GM21786 (cell line): ENCODE results near the gene RNASE12.
A peak's percentile ranks its signal among the peaks of the same experiment; 100 is the strongest.
"Not testable (repeated sequence)": the region's sequence is repeated elsewhere in the genome, so short reads cannot be mapped to it uniquely, and the experiment has no call there.

Source experiments
- ATAC-seq: cut with Tn5 transposase; IDR thresholded peaks from one replicate; pipeline ENCODE4 v1.9.1; 2021; ENCODE audit not compliant: unreplicated experiment

The RNASE12 gene

DNA sequence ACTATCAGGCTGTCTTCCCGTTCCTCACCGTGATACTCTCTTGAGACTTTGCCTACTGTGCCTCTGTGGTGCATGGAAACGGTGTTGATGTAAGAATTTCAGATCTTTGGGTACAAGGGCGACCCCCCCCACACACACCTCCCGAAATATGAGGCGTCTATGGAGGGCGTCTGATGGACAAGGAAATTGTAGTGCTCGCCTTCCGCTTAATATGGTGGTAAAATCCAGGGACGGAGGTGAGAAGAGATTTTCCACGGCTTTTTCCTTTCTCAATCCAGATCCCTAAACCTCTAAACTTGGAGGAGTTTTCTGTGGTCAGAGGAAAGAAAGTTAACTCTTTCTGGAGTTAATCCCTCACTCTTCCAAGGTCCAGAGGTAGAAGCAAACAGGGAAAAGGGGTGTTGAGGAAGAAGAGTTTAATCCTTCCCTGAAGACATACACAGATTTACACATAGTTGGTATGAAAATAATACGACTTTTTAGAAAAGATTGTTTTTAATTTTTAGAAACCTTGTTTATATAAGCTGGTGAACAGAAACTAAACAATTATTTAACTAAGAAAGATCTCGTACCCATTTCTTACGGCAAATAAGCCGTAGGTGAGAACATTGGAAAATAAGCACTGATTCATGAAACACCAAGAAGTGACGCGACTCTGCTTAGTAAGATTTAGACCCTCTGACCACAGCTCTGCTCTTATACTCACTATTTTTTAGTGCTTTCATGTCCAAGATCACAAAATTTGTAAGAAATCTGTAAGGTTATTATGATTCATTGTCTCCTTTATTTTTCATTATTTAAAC lies 23.1 kb upstream of the RNASE12 start:
- ATAC-seq: no peak

DNA sequence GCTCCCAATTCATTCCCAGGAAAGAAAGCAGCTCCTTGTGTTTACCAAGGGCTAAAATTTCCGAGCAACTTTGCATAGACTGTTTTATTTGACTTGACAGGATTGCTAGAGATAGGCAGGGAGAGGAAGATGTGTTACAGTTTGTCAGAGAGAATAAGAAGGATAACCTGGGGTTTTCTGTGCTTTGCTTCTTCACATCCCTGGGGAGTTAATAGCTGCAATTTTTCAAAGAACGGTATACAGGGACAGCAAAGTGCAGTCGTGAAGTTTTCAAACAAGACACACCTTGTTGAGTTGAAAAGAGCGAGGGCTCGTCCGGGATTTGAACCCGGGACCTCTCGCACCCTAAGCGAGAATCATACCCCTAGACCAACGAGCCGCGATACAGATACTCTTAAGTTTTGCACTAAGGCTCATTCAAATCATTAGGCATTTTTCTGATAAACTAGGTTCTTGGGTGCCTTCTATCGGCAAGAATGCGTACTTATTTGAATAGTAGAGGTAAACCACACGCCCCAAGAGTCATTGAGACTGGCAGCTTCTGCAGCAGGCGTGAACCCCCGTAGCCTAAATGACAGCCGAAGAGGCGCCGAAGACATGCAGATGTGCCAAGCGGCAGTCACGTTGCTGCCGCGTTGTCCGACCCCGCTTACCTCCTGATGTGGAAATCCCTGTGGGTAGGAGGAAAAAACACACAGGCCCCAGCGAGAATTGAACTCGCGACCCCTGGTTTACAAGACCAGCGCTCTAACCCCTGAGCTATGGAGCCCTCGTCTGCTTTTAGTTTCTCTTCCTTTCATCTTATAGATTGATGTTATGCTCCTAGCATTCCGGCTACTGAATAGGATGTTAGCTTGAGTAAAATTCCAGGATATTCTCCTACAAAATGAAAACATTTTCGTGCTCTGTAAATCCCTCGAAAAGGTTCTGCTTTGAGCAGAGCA lies 22.2 kb upstream of the RNASE12 start:
- ATAC-seq: peak; percentile 60

DNA sequence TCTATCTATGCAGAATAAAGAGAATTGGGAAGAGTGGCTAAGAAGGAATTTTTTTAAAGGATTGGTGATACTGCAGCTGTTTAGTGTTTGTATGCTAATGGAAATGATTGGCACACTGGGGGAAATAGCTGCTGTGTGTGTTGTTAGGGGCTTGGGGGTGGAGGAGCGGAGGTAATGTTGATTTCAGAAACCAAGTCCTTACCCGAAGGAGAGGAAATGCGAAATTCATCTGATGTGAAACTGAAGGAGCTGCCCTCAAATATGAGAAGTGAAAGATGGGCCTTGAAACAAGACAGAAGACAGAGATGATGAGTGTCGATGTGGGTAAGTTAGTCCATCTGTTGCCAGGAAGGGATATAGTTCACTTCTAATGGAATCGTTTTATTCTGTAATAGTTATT lies 21.2 kb upstream of the RNASE12 start:
- peak; percentile 17 for ATAC-seq

DNA sequence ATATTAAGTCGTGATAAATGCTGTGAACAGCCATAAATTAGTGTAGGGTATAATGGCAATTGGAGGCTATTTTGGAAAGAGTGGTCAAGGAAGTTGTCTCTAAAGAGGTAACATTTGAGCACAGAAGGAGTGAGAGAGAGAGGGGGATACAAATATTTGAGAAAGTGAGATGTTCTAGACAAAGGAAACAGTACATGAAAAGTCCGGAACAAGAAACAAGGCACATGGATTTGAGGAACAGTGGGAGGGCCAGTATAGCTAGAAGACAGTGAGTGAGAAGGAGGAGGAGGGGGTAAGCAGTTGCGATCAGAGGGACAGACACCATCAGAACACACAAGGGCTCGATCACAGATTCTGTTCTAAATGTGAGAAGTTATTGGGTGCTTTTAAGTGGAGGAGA lies 20.1 kb upstream of the RNASE12 start:
- ATAC-seq: no peak

DNA sequence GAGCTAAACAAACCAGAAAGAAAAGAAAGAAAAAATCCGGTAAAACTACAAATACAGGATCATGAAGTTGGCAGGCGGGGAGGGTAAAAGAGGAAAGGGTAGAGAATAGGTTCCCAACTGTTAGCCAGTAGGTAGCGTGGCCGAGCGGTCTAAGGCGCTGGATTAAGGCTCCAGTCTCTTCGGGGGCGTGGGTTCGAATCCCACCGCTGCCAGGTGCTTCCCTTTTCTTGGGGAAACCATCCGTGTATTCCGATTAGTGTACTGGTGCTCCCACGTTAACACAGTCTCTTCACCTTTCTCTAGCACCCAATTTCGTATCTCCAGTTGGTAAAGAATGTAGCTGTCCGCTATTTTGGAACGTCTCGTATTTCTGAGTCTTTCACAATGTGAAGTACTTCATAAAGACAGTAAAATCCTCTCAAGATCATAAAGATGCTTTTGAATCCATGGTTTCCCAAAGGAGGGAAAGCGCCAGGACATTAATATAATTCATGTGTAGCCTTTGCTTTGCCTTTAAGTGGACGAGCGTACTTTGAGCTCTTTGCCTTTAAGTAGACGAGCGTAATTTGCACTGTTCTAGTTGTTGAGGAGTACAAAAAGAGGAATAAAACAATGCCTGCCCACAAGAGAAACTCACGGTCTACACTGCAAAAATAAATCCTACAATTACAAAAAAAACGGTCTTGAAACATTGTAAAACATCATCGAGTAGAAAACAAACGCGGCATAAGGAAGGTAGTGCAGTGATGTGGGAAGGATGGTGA lies 19.0 kb upstream of the RNASE12 start:
- ATAC-seq: no peak

DNA sequence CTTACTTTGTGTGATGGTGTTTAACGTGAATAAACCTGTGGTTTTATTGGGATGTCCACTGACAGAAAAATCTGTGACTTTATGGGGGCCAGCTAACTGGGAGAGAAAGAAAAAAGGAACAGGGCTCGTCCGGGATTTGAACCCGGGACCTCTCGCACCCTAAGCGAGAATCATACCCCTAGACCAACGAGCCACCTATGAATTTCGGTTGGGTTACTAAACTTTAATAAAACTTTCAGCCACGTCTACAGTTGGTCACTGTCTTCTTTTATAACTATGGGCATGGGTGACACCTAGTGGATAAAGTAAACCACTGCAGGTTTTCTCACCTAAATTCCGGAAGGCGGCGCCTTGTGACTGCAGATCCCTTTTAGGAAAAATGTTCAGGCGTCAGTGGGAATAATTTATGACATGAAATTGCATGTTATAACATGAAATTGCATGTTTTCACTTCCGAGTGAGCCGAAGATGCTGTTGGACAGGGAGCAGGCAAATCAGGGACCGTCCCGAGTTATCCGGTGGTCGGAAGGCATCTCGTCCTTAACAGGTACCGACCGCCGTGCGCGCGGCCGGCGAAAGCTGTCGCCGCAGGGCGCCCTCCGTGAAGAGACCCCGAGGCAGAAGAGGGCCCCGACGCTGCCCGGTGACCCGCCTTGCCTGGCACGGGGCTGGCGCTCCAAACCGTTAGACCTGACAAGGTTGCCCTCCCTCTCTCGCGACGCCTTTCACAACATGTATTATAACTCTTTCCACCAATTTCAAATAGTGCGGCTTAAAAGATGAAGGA lies 18.2 kb upstream of the RNASE12 start:
- no peak for ATAC-seq

DNA sequence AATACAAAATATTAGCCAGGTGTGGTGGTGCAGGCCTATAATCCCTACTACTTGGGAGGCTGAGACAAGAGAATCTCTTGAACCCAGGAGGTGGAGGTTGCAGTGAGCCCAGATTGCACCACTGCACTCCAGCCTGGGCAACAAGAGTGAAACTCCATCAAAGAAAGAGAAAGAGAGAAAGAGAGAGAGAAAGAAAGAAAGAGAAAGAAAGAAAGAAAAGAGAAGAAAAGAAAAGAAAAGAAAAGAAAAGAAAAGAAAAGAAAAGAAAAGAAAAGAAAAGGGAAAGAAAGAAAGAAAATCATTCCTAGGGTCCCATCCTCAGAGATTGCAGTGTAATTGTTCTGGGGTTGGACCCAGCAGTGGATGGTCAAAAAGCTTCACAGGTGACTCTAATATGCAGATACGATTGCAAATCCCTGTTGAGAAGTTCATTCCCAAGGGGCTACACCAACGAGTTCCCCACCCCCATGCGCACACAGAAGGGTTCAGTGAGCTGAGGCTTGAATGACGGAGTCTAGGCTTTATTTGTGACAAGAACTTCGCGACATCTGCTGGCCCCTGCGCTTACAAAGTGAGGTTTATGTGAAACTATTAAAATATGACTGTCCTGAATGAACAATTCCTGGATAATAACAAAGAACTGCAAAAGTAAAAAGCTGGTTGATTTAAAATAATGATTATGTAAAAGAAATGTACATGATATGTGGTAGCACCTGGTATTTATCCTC lies 17.4 kb upstream of the RNASE12 start:
- no peak for ATAC-seq

DNA sequence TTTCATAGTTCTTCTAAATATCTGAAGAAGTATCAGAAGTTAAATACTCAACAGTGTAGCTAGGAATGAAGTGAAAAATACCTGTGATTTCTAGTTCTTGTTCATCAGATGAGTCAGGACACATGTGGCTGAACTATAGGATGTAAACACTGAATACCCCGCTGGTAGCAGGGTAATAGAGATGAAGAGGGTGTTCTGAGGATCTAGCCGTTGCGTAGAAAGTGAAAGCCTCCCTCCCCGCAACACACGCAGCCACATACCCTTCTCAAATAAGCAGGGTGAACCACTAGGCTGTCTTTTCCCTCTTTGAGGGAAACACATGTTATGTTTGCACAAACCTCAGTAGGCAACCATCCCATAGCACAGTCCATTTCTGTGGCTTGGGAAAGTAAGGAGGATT lies 16.4 kb upstream of the RNASE12 start:
- ATAC-seq: no peak

DNA sequence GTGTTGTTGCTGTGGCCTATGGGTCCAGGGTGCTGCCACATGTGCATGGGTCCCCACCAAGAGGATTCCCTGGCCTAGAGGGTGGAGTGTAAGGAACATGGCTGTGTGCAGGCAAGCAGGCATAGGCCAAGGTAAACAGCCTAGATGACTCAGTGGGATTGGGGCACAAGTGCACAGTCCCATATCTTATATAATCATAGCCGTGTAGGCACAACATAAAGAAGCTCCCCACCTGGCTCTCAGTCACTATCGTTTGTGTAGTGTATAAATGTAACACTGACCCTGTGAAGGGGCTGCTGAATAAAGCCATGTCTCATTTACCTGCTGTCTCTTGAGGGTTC lies 15.7 kb upstream of the RNASE12 start:
- ATAC-seq: no peak

DNA sequence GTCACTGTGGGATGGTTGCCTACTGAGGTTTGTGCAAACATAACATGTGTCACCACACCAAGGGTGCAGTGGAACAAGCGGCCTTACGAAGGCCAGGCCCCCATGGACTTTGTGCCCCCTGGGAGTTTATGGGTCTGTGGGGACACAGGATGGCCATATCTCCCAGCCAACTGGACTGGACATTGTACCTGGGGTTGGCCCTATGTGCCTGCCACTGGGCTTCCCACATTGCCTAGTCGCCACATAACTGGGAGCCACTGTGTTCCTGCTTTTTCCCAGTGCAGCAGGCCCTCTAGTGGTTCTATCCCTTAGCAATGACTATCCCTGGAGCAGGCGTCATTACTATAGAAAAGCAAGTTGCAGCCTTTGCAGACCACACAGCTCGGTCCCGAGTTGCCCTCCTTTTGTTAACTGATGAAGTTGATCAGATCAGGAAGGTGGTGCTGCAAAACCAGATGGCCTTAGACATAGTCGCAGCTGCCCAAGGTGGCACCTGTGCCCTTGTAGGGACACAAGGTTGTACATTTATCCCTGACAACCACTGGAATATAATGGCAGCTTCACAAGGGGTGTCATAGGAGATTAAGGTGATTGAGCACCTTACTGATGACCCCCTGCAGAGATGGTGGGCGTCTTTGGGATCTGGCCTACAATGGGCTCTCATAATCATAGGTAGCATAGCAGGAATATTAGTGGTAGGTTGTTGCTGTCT lies 15.2 kb upstream of the RNASE12 start:
- ATAC-seq: no peak

DNA sequence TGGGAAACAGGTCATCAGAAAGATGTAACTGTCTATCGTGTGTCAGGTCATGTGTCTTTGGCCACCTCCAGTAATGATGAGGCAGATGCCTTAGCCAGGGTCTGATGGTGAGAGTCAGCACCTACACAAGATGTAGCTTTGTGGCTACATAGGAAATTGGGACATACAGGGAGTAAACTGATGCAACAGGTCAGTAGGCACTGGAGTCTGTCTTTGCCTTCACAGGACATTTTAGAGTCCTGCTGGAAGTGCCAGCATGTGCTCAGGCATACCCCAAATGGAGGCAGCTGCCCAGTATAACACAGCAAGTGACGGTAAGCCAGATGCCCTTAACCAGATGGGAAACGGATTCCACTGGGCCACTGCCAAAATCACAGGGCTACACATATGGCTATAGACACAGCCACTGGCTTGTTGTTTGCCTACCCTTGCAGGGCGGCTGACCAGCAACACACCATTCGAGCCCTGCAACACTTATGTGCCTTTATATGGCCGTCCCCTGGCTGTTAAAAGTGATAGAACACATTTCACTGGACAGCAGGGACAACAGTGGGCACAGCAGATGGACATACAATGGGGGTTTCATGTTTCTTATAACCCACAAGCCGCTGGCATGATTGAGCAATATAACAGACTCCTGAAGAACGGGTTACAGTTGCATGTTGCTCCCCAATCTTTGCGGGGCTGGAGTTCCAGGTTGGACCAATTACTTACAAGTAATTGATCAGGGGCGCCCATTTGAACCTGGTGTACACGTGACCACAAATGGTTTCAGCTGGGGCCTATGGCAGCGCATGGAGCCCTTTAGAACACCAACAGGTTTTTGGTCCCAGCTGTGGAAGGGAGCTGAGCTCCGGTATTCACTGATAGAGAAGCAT lies 12.9 kb upstream of the RNASE12 start:
- ATAC-seq: no peak

DNA sequence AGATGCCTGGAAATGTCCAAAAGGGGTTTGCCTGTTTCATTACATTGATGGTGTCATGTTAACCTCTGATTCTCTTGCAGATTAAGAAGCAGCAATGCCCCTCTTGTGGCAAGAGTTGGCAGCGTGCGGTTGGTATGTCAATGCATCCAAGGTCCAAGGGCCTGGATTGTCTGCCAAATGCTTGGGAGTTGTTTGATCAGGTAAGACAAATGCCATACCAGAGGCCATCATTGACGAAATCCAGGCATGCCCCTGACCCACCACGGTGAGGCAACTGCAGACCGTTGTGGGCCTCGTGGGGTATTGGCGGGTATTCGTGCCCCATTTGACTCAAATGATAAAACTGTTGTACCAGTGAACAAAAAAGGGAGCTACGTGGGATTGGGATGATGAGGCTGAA lies 11.4 kb upstream of the RNASE12 start:
- no peak for ATAC-seq

DNA sequence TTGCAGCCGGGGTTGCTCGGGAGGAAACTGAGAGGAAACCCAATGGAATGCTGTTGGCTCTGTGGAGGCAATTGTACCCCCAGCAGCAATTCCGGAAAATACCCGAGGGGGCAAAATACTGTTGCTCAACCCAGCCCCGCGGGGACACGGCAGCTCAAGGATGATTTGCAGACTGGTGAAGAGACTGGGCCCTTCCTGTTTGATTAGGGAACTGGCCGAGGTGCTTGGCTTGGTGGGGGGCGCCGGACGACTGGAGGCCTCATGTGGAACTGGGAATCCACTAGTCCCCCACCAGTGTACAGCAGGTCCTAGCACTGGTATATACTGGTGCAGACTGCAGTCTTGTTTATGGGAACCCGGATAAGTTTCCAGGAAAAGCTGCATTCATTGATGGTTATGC lies 10.3 kb upstream of the RNASE12 start:
- ATAC-seq: no peak

DNA sequence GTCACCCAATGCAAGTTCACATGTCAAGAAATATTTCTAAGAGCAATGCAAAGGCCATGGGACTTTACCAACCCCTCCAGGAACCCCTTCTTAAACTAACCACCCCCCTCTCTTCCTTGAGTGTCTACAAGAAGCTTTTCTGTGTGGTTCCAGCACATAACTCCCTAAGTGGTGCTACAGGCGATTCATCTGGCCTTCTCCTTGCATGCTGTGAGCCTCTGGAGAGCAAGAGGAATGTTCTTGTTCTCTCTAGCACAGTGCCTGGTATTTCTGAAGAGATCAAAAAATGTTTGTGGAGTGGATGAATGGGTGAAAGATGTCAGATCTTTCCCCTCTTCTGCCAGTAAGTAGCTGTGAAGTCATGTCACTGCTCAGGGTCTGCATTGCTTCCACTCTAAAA lies 5.9 kb upstream of the RNASE12 start:
- ATAC-seq: no peak

DNA sequence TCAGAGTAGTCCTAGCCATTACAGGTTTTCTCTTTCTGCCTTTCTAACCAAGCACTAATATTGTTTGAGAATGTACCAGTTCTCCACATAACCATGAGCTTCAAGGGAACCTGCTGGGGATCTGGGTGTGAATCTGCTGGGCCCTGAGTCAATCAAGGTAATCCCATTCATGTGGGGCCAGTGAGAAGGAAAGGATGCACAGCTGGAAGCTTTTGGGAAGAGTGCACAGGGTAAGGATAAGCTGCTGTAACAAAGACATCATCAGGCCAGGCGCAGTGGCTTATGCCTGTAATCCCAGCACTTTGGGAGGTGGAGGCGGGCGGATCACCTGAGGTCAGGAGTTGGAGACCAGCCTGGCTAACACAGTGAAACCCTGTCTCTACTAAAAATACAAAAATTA lies 4.5 kb upstream of the RNASE12 start:
- not testable (repeated sequence) for ATAC-seq

DNA sequence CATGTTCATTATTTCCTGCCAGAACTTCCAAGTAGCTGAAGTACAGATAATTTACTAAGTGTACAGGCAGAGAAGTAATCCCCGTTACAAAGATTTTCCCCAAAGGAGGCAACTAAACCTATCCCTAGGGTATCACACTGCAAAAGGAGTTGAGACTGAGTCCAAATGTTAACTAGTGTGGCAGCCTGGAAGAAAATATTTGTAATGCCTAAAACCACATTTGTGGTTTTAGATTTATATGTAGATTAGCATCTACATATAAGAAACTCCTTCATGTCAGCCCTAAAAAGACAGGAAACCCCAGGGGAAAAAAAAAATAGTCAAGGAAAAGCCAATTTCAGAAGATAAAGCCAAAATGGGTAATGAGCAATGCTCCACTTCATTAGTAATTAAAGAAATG lies 1.4 kb upstream of the RNASE12 start:
- no peak for ATAC-seq

DNA sequence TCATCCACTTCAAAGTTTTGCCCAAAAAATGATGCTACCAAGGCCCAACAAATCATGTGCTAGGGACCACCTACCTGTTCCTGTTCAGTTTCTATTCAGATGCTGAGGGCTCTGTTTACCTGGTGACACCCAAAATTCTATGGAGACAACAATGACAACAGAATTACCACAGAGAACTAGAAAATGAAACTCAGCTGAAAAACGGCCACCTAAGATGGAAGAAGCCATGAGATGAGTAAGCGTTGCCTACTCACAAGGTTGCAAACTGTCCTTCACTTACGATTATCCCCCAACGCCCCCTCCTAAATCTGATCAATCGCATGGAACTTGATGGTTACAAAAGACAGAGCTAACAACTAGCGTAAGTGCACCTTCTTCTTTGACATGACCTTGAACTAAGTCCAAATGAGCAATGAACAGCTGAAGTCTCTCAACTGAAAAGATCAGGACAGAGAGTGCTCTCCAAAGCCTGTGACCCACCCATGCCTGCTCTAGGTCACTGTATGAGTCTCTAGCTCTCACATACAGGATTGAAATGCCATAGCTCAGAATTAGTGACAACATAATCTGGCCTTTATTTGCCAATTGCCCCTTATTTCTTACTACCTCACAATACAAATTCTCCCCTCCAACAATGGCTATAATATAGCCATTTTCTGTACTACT lies 3.6 kb downstream of the RNASE12 start, which contains the start of gene RNASE11:
Gene RNASE11, minus strand, starts transcription at position 513 of the 666 bp plus-strand sequence.
- ATAC-seq: no peak

DNA sequence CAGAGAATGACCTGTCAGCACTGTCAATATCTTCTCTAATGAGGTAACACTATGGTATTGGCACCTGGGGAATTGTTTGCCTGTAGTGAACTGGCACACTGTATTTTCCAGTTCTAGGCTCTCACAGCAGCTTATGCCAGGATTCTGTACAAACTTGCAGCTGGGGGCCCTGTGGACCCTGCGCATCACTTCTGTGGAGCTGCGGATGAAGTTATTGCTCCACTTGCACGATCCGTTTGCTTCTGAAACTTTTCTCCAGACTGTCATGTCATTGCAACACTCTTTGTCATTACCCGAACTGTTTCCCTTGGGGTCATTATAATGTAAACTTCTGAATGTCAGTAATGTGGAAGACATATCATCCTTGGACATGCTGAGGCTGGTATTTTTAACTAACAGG lies 7.3 kb downstream of the RNASE12 start:
- ATAC-seq: no peak
